Lower lobe of right lung (tissue), 2 donors: ENCODE data around the gene LDLRAD4. TPM values are rescaled to one million over a fixed set of nuclear protein-coding genes. Genes with fewer than 3 reads are reported as not detected.
A peak's percentile ranks its signal among the peaks of the same experiment; 100 is the strongest.

ENCODE experiments used
- ATAC-seq, 2 donors: fragments of 200-7000 bp; cut with Tn5 transposase; one replicate each; pipeline ENCODE4 v1.9.1; 2020 to 2022; ENCODE audit warnings: mild to moderate bottlenecking in 2 of 2, moderate library complexity in 2 of 2
- DNase-seq: peaks from one replicate; pipeline ENCODE4 v3.0.0-alpha.2; 2020
- H3K27ac ChIP-seq: fragments of 200-600 bp; one replicate; pipeline ENCODE4 v1.8.0; 2022
- H3K27me3 ChIP-seq: fragments of 200-600 bp; one replicate; pipeline ENCODE4 v1.8.0; 2022; ENCODE audit warnings: low read depth
- H3K36me3 ChIP-seq: fragments of 200-600 bp; one replicate; pipeline ENCODE4 v1.8.0; 2022; ENCODE audit warnings: mild to moderate bottlenecking
- H3K4me1 ChIP-seq: fragments of 200-600 bp; one replicate; pipeline ENCODE4 v1.8.0; 2022
- H3K4me3 ChIP-seq: fragments of 200-600 bp; one replicate; pipeline ENCODE4 v1.8.0; 2022; ENCODE audit warnings: mild to moderate bottlenecking
- H3K9me3 ChIP-seq: fragments of 200-600 bp; one replicate; pipeline ENCODE4 v1.8.0; 2022
- intact Hi-C: fragments of 100-400 bp; cut with DNase I; formaldehyde crosslinking; loops from one replicate; pipeline ENCODE4 v1.11.0; 2022
- total RNA-seq: library from RNA; stranded (reverse); fragmentation: NEBNext Ultra II Directional; extraction: Animal tissue kit (Norgen Biotek cat#: 25700); gene quantifications from one replicate; pipeline ENCODE4 v1.2.1, GENCODE V29; 2021
- TF ChIP-seq, protein P1 (sequence below): fragments of 200-600 bp; IDR thresholded peaks from one replicate; pipeline ENCODE4 v1.8.0; 2022; ENCODE audit warnings: antibody characterized with exemption, mild to moderate bottlenecking
- donor health status: DM: no; HTN: yes; CAD: no; lungs with severe emphysema.

Gene LDLRAD4
- total RNA-seq, 1 donor from 2014 or later: 24.6 TPM

GRCh38 chr18:13269013-13269280 lies 50.4 kb downstream of the LDLRAD4 start:
- no peak for DNase-seq

GRCh38 chr18:13269521-13270011 lies 51.0 kb downstream of the LDLRAD4 start:
- peaks cover 33% of the 10 kb centered on the region for H3K4me1 ChIP-seq
- no peak for ATAC-seq
- TF ChIP-seq, protein P1, sequence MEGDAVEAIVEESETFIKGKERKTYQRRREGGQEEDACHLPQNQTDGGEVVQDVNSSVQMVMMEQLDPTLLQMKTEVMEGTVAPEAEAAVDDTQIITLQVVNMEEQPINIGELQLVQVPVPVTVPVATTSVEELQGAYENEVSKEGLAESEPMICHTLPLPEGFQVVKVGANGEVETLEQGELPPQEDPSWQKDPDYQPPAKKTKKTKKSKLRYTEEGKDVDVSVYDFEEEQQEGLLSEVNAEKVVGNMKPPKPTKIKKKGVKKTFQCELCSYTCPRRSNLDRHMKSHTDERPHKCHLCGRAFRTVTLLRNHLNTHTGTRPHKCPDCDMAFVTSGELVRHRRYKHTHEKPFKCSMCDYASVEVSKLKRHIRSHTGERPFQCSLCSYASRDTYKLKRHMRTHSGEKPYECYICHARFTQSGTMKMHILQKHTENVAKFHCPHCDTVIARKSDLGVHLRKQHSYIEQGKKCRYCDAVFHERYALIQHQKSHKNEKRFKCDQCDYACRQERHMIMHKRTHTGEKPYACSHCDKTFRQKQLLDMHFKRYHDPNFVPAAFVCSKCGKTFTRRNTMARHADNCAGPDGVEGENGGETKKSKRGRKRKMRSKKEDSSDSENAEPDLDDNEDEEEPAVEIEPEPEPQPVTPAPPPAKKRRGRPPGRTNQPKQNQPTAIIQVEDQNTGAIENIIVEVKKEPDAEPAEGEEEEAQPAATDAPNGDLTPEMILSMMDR: no peak
- no peaks in the 10 kb centered on the region for H3K36me3 ChIP-seq
- H3K4me3 ChIP-seq: no peak overlapping the region
- H3K27me3 ChIP-seq: no peaks in the 10 kb centered on the region
- intact Hi-C loops: no loop called here
- H3K27ac ChIP-seq: no peak overlapping the region
- DNase-seq: no peak
- no peaks in the 10 kb centered on the region for H3K9me3 ChIP-seq

More at GRCh38 chr18:13269013-13269280, 50.4 kb downstream of the LDLRAD4 start:
- no peaks in the 10 kb centered on the region for H3K27me3 ChIP-seq
- no peak for ATAC-seq
- no peak overlapping the region for H3K27ac ChIP-seq
- peaks cover 33% of the 10 kb centered on the region for H3K4me1 ChIP-seq
- intact Hi-C loops: no loop called here
- H3K9me3 ChIP-seq: no peaks in the 10 kb centered on the region
- no peaks in the 10 kb centered on the region for H3K36me3 ChIP-seq
- H3K4me3 ChIP-seq: no peak overlapping the region
- TF ChIP-seq, protein P1: no peak

DNA sequence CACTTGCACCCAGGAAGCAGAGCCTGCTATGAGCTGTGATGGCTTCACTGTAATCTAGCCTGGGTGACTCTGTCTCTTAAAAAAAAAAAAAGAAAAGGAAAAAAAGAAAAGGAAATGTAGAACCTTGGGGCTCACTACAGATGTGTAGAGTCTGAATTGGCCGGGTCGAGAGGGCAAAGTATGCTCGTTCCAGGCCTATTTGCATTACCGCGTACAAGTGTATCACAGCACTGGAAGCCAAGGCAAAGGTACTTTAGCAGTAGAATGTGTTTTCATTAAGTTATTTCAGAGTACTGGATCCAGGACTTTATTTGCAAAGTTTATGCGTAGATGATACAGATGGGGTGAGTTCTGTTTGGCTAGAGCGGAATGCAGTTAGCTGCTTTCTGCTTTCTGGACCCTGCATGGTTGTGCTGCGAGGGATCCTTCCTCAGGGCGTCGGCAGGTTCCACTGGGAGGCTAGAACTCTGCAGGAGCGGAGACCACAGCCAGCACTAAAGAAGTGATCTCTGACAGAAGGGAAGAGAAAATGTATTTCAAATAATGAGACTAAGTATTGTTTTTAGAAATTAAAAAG lies 51.8 kb downstream of the LDLRAD4 start:
- no peak for ATAC-seq
- Histone ChIP-seq H3K4me1 (peaks cover 33% of the 10 kb centered on the region), H3K36me3 (no peaks in the 10 kb centered on the region), H3K27ac (no peak overlapping the region), H3K9me3 (no peaks in the 10 kb centered on the region), H3K4me3 (no peak overlapping the region), H3K27me3 (no peaks in the 10 kb centered on the region)
- DNase-seq: no peak
- TF ChIP-seq, protein P1: no peak
- intact Hi-C loops: no loop called here

GRCh38 chr18:13271302-13271911 lies 52.8 kb downstream of the LDLRAD4 start:
- TF ChIP-seq, protein P1: no peak
- no peaks in the 10 kb centered on the region for H3K36me3 ChIP-seq
- no peaks in the 10 kb centered on the region for H3K9me3 ChIP-seq
- intact Hi-C loops: no loop called here
- no peaks in the 10 kb centered on the region for H3K27me3 ChIP-seq
- H3K4me1 ChIP-seq: peaks cover 33% of the 10 kb centered on the region
- DNase-seq: no peak
- no peak overlapping the region for H3K27ac ChIP-seq
- peak; percentile 4 to 43 for ATAC-seq
- no peak overlapping the region for H3K4me3 ChIP-seq

DNA sequence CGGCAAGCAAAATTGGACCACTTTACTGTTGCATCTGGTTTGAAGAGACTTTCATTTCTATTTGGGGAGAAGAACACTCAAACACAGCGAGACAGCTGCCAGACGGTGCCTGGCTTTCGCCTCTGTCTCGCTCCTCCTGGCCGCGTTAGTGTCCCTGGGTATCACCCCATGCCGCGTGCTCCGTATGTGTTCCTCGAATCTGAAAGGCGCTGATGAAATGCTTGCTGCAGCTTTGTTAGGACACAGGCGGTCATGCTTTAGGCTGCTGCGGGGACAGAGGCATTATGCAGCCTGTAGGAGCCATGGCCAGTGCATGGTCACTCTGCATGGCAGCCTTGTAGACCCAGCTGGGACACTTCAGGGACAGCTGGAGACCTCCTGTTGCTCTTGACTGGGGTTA lies 53.9 kb downstream of the LDLRAD4 start:
- TF ChIP-seq, protein P1: no peak
- DNase-seq (no peak), ATAC-seq (no peak)
- no peaks in the 10 kb centered on the region for H3K36me3 ChIP-seq
- H3K4me1 ChIP-seq: peaks cover 26% of the 10 kb centered on the region
- intact Hi-C loops: no loop called here
- H3K27ac ChIP-seq: no peak overlapping the region
- no peaks in the 10 kb centered on the region for H3K9me3 ChIP-seq
- H3K27me3 ChIP-seq: no peaks in the 10 kb centered on the region
- H3K4me3 ChIP-seq: no peak overlapping the region
